KOPT-K1 (cell line): Measurements from ENCODE around the gene SLC37A4.
A peak's percentile ranks its signal among the peaks of the same experiment; 100 is the strongest.
"Not testable (repeated sequence)": the region's sequence is repeated elsewhere in the genome, so short reads cannot be mapped to it uniquely, and the experiment has no call there.

Experiments used
- H3K27ac ChIP-seq: fragments of 200-600 bp; sonication (generic); 2 replicates; pipeline ENCODE4 v1.5.1; 2016; ENCODE audit warnings: antibody characterized with exemption, mild to moderate bottlenecking, low read depth, low read length; ENCODE audit not compliant: poor library complexity, severe bottlenecking
- H3K36me3 ChIP-seq: fragments of 200-600 bp; sonication (generic); 2 replicates; pipeline ENCODE4 v1.5.1; 2017; ENCODE audit warnings: antibody characterized with exemption, mild to moderate bottlenecking, low read length, moderate library complexity; ENCODE audit not compliant: insufficient read depth
- H3K9me3 ChIP-seq: fragments of 200-600 bp; sonication (generic); 2 replicates; pipeline ENCODE4 v1.5.1; 2017; ENCODE audit warnings: antibody characterized with exemption, low read length, mild to moderate bottlenecking; ENCODE audit not compliant: insufficient read depth, poor library complexity, severe bottlenecking

The SLC37A4 gene

DNA sequence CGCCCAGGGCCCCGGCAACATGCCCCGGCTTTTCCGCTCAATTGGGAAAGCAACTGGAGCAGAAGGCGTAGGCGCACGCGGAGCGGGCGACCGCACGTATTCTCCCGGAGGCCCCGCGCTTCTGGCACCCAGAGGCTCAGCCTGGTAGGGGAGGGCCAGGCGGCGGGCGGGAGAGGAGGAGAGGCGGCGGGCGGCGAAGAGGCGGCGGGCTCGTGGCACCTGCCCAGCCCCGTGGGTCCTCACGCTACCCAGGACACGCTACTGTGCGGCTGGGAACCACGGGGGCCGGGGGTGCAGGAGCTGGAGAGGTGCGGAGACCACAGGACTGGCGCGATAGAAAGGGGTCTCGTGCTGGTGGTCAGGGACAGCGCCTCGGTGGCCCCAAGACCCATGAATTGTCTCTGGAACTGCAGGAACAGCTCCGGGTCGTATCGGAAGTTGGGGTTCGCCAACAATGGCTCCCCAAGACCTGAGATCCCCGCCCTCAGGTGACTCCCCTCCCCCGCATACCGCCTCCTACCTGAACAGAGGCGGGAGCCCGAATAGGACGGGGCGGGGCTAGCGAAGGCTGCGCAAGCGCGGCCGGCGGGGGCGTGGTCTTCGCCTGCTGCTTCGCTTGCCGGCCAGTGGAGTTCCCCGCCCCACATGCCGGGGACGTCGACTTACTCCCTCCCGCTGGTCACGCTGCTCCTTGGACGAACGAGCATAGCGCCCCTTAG is at the start of gene SLC37A4:
Gene SLC37A4, minus strand, starts transcription at position 549 of the 719 bp plus-strand sequence.
- Histone ChIP-seq H3K27ac (peak within 1 kb of the TSS; percentile 56), H3K9me3 (no peaks in the 10 kb centered on the region), H3K36me3 (peaks cover 28% of the 10 kb centered on the region)

- no peaks in the 10 kb centered on the region for H3K9me3 ChIP-seq
- H3K27ac ChIP-seq: no peak overlapping the region
- H3K36me3 ChIP-seq: peaks cover 77% of the 10 kb centered on the region
Observed at GRCh38 chr11:119078675-119079420, 48.2 kb upstream of the SLC37A4 start.

DNA sequence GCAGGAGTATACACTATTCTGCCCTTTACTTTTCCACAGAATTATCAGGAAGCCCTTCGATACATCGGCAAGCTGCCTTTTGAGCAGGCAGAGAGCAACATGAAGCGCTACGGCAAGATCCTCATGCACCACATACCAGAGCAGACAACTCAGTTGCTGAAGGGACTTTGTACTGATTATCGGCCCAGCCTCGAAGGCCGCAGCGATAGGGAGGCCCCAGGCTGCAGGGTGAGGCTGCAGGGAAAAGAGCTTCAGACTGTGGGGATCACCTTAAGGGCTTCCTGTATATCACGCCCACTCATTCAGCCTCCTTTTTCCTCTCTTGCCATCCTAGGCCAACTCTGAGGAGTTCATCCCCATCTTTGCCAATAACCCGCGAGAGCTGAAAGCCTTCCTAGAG is 47.2 kb upstream of the SLC37A4 start:
- H3K9me3 ChIP-seq: no peaks in the 10 kb centered on the region
- H3K27ac ChIP-seq: no peak overlapping the region
- peaks cover 87% of the 10 kb centered on the region for H3K36me3 ChIP-seq

GRCh38 chr11:119067371-119068222 is 36.9 kb upstream of the SLC37A4 start, which contains the start of gene VPS11:
VPS11 (plus strand) TSS chr11:119067818; CDS start chr11:119067824, 6 bp downstream.
- no peaks in the 10 kb centered on the region for H3K9me3 ChIP-seq
- H3K27ac ChIP-seq: peak within 1 kb of the TSS; percentile 77
- peaks cover 33% of the 10 kb centered on the region for H3K36me3 ChIP-seq

DNA sequence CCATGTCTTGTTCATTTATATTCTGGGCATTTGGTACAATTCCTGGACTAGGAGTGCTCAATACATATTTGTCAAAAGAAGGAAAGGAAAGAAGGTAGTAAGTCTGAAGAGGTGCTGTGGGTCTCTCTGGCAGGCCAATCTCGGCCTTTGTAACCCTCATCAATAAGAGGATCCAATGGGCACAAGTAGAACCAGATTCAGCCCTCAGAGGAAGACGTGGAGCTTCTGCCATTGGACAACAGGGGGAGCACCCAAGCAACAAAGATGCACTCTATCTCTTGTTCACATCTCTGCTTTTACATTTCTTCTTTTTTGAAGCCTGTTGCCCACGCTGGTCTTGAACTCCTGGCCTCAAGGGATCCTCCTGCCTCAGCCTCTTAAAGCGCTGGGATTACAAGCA is 34.7 kb upstream of the SLC37A4 start:
- no peaks in the 10 kb centered on the region for H3K9me3 ChIP-seq
- peaks cover 11% of the 10 kb centered on the region; the same call in 1 of the 2 replicates for H3K36me3 ChIP-seq
- H3K27ac ChIP-seq: no peak overlapping the region

- Histone ChIP-seq H3K27ac (no peak overlapping the region), H3K36me3 (no peaks in the 10 kb centered on the region), H3K9me3 (no peaks in the 10 kb centered on the region)
Observed at GRCh38 chr11:119062779-119063178, 32.1 kb upstream of the SLC37A4 start.

DNA sequence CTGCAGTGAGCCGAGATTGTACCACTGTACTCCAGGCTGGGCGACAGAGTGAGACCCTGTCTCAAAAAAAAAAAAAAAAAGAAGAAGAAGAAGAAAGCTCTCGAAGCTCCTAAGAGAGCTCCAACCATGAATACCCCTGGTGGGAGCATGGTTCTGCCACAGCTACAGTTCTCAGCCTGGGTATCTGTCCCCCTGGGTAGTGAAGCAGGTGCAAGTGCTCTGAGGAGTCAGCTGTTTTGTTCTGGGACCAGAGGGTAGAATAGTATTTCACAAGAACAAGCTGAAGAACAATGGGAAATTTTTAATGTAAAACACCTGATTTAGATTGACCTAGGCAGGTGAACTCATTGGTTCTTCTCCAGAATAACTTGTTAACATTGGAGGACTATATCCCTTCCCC is 30.6 kb upstream of the SLC37A4 start:
- no peak overlapping the region for H3K27ac ChIP-seq
- H3K9me3 ChIP-seq: no peaks in the 10 kb centered on the region

GRCh38 chr11:119059128-119059527 is 28.5 kb upstream of the SLC37A4 start:
- H3K27ac ChIP-seq, H3K9me3 ChIP-seq: not testable (repeated sequence)
- H3K36me3 ChIP-seq: peaks cover 17% of the 10 kb centered on the region

More for the DNA sequence above, 30.6 kb upstream of the SLC37A4 start:
- no peaks in the 10 kb centered on the region for H3K36me3 ChIP-seq

DNA sequence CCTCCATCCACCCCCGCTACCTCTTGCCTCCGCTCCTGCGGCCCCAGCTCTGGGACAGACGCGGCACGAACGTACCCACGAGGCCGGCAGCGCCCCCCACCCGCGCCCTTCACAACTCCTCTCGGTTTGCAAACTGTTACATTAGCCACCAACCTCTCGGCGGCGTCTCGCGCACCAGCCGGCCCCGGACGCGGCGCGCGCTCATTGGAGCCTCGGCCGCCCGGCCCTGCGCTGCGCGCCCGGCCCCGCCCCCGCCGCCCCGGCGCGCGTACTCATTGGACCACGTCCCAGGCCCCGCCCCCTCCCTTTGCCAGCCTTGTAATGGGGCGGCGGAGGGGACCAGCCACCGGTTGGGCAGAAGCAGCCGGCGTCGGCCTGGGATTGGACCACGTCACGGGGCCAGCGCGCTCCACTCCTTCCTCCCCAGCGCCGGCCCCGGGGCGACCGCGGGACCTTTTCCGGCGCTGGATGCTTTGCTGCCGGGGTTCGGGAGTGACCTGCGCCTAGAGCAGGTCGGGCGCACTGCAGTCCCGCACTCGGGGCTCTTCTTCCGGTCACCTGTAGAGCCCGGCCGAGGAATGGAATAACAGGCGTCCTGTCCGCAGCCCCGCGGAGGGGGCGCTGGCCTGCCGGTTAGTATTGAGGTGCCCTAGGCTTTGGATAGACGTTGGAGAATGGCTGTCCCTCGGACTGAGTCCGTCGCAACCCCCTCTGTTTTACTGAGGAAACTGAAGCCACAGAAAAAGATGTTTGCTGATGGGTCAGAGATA is 26.5 kb upstream of the SLC37A4 start, which contains the start of gene HYOU1:
Gene HYOU1, minus strand, starts transcription at position 206 of the 770 bp plus-strand sequence. CDS start 1,045 bp downstream, outside the sequence.
- H3K9me3 ChIP-seq: no peaks in the 10 kb centered on the region
- peak within 1 kb of the TSS; percentile 87 for H3K27ac ChIP-seq
- peaks cover 36% of the 10 kb centered on the region for H3K36me3 ChIP-seq

DNA sequence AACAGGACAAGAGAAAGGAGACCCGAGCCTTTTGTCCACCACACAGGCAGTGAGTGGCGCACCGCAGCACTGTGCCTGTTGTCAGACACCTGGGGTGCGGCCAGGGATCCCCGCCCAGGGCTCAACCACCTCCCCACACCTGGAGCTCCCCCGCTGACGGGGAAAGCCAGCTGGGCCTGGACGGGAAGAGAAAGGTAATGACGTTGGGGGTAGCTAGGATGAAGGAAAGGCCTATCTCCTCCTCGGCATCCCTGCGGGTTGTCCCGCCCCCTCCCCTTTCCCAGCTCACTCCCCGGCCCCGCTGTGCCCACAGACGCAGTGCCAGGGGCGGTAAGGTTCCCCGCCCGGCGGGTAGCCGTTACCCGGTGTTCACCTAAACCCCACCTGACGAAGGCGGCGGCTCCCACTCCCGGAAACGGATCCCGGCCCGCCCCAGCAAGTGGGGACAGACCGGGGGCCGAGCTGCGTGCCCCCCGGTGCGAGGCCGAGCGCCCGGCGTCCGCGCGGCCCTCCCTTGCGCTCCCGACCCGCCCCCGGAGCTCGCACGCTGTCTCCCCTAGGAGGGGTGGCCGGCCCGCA is 25.8 kb upstream of the SLC37A4 start:
- Histone ChIP-seq H3K9me3 (no peaks in the 10 kb centered on the region), H3K27ac (peak overlapping the region; percentile 87), H3K36me3 (peaks cover 43% of the 10 kb centered on the region)

DNA sequence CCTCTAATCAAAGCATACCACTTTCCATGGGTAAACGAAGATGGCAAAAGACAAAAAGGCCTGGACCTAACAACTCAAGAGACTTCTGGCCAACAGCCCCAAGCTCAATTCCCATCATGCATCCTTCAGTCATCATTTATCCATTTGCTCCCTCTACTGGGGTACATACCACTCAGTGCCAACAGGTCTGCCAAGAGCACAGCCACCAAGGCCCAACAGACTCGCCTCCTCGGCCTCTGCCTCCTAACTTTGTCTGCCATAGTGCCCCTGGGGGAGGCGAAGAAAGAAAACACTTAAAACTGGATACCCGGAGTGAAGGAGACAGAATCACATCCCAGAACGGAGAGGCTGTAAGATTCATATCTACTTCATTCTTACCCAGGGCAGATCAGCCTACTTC is 25.2 kb upstream of the SLC37A4 start:
- Histone ChIP-seq H3K9me3 (no peaks in the 10 kb centered on the region), H3K27ac (peak overlapping the region; percentile 87), H3K36me3 (peaks cover 49% of the 10 kb centered on the region)

GRCh38 chr11:119054418-119054817 is 23.7 kb upstream of the SLC37A4 start:
- Histone ChIP-seq H3K27ac (no peak overlapping the region), H3K36me3 (peaks cover 64% of the 10 kb centered on the region), H3K9me3 (no peaks in the 10 kb centered on the region)

- Histone ChIP-seq H3K36me3 (peaks cover 85% of the 10 kb centered on the region), H3K27ac (no peak overlapping the region)
Observed at GRCh38 chr11:119052163-119052814, 21.6 kb upstream of the SLC37A4 start.

More at GRCh38 chr11:119052163-119052814, 21.6 kb upstream of the SLC37A4 start:
- no peaks in the 10 kb centered on the region for H3K9me3 ChIP-seq
